HL-60/S4 treated with phorbol 12-myristate 13-acetate at 8.2 ng/mL for 4 days and 3 days (cell line): ENCODE measurements around the gene SH3BGR.

Experiments
- in situ Hi-C: fragments of 300-500 bp; cut with MboI; formaldehyde crosslinking; loops from 2 replicates; pipeline ENCODE4 v1.15.0; 2022; ENCODE audit warnings: low sequenced_read_pairs

Gene SH3BGR

DNA sequence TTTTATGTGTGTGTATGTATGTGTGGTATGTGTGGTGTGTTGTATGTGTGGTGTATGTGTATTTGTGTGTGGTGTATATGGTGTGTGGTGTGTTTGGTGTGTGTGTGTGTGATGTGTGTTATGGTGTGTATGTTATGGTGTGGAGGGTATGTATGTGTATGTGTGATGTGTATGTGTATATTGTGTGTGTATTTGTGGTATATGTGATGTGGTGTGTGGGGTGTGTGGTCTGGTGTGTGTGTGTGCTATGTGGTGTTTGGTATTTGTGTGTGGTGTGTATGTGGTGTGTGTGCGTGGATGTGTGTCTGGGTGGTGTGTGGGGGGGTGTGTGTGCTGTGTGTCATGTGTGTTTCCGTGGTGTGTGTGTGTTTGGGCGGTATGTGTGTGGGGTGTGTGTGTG is 59.3 kb downstream of the SH3BGR start:
- in situ Hi-C loops: loop anchor here (25.0 kb wide), 1 partner anchor 201 kb away; no protein-coding TSS in a partner anchor

DNA sequence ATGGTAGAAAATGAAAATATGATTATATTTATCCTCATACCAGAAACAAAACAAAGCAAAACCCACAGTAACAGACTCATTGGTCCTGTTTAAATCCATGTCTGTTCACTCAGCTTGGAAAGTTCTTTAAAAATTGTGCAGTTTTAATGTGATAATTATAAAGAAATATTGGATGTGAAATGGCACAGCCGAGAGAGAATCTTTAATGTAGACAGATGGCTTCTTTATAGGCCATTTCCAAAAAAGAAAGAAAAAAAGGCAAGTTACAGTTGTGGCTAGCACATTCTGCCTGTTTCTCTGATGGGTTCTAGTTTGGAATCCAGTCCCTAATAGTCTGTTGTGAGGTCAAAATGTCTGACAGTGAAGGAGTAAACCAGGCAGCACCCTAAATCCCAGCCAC is 62.0 kb downstream of the SH3BGR start:
- in situ Hi-C loops: loop anchor here (25.0 kb wide), 1 partner anchor 199 kb away; no protein-coding TSS in a partner anchor

DNA sequence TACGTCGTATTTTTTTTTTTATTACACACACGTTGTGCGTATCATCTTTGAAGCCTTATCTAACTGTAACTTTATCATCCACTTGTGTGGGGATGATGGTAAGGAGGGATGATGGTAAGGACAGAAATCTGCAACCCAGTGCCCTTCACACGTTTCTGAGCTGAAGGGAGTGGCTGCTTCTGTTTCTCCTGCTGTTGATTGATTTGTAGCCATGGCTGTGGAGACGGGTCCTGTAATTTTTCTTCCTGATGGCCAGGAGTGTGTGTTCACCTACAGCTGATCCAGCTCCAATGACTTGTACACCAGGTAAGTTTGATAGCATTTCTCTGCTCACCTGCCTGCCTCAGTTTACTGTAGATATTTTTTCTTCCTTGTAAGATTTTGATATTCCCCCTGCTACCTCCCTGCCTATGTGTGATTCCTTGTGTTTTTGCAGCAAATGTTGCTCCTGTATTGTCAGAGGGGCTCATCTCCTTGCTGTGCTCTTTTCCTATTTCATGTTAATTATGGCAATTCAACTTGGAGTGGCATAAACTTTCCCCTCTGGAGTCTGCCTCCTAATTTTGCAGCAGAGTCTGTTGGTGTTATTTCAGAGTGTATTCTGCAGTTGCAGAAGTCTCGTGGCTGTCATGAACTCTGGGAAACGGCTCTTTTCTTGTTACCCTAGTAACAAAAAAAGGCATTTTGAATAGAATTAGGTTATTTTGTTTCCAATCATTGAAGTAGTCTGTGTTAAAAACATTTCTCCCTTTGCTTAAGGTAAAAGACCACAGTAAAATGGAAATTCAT is 64.1 kb downstream of the SH3BGR start:
- in situ Hi-C loops: loop anchor here (25.0 kb wide), 1 partner anchor 196 kb away; no protein-coding TSS in a partner anchor

DNA sequence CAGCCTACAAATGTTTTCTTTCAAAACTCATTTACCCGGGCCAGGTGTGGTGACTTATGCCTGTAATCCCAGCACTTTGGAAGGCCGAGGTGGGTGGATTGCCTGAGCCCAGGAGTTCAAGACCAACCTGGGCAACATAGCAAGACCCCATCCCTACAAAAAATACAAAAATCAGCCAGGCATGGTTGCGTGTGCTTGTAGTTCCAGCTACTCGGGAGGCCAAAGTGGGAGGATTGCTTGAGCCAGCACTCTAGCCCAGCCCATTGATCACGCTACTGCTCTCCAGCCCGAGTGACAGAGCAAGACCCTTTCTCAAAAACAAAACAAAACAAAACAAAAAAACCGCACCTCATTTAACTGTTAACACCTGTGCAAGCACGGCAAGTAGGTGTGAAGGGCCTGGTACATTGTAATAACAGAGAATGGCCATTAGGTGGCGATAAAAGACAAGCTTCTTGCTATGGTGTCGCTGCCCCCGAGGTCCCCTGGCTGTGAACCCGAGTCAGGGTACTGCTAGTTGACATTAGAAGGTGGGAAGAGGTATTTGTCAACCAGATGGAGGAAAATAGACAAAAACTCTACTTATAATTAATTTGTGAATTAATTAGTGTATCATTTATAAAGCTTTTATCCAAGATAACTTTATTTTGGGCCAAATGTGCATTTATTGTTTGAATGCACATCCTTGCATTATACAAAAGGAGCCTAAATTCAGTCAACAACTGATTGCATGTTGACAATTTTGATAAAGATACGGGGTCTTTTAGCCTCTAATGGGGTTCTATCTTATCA is 66.5 kb downstream of the SH3BGR start:
- in situ Hi-C loops: loop anchor here (25.0 kb wide), 1 partner anchor 194 kb away; no protein-coding TSS in a partner anchor

DNA sequence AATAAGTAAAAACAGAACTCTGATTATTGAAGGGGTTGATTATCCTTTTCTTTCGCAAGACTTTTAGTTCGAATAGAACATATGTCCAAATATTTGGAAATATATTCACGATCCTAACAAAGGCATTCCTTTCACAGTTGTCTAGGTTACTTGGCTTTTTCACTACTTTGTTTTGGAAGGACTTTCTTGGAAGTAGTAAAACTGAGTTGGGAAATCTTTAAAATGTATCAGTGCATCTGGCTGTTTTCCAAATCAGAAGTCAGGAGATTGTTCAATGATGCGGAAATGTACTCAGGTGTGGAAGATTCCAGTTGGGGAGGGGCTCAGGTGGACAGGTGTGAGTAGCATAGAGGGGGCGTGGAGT is 67.1 kb downstream of the SH3BGR start:
- in situ Hi-C loops: loop anchor here (25.0 kb wide), 1 partner anchor 193 kb away; no protein-coding TSS in a partner anchor

DNA sequence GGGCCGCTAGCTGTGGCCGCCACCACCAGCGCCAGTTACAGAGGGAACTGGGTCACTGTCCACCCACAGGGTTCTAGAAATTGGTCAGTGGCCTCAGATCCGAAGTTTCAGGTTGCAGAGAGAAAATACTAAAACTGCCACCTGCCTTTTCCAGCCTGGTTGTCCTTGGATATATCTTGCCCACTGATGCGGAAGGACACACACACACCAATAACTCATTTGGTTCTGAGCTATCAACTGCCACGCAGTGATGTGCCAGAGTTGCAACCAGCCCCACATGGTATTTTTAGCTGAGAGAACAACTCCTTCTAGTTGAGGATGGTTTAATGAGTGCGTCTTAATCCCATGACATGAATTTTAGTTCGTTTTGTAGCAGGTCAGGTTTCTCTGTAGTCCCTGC is 68.1 kb downstream of the SH3BGR start:
- in situ Hi-C loops: loop anchor here (25.0 kb wide), 1 partner anchor 192 kb away; no protein-coding TSS in a partner anchor

DNA sequence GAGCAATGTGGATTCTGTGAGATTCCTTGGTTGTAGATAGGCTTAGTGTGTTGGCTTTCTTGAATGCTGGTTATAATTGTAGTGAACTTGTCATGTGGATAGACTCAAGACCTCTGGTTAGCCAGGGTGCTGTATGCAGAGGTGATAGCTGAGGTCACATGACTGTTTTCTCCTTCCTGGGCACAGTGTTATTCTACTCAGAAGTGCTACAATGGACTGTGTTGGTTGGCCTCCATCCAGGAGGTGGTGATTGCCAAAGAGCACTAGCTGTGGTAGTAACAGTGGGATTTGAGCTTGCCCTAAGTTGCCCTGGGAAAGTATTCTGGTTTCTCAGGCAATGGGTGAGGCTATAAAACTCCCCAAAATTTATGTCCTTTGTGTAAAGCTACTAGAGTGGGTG is 71.6 kb downstream of the SH3BGR start:
- in situ Hi-C loops: loop anchor here (25.0 kb wide), 1 partner anchor 189 kb away; no protein-coding TSS in a partner anchor

DNA sequence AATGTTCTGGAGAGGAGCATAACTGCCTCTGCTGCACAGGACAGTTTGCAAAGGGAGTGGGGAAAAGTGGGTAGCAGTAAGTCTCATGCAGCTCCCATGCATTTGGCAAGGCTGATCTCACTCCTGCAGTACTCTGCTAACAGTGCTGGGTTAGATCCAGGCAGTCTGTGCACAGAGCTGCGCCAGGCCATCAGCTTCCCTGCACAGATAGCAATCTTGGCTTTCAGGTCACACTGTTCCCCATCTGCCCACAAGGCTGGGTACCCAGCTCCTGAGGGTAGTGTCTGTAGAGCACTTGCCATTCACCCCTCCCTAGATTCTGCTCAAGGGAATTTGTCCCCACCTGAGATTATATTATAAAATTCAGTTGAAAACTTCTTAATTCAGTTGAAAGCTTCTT is 72.1 kb downstream of the SH3BGR start:
- in situ Hi-C loops: loop anchor here (25.0 kb wide), 1 partner anchor 188 kb away; no protein-coding TSS in a partner anchor

DNA sequence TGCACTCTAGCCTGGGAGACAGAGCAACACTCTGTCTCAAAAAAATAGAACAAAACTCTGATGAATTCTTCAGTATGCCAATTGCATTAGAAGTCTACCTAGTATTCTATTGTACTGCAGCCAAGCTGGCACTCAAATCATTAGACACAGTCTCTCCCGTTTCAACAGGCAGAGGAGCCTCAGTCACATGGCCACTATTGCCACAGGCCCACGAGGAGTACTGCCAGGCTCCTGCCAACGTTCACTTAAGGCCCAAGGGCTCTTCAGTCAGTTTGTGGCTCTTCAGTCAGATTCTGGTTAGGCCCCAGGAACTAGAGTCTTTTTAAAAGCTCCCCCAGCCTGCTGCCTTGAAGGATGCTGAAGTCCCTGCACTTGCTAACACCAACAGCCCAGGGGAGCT is 73.4 kb downstream of the SH3BGR start:
- in situ Hi-C loops: no loop called here

DNA sequence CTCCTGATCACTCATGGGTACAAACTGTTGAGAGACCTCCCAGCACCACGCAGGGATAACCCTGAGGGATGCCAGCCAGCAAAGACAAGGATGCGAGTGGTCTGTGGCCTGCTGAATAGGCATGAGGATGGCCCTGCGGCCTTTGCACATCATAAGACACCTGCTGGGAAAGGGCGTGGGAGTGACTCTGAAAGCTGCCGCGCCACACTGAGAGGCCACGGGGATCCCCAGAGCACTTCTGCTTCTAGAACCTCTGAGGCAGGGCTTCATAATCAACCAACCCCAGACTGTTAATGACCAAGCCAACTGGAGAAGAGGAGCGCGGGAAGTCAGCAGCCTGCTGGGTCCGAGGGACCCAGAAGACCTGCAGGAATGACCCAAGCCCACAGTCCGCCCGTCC is 73.8 kb downstream of the SH3BGR start:
- in situ Hi-C loops: no loop called here

DNA sequence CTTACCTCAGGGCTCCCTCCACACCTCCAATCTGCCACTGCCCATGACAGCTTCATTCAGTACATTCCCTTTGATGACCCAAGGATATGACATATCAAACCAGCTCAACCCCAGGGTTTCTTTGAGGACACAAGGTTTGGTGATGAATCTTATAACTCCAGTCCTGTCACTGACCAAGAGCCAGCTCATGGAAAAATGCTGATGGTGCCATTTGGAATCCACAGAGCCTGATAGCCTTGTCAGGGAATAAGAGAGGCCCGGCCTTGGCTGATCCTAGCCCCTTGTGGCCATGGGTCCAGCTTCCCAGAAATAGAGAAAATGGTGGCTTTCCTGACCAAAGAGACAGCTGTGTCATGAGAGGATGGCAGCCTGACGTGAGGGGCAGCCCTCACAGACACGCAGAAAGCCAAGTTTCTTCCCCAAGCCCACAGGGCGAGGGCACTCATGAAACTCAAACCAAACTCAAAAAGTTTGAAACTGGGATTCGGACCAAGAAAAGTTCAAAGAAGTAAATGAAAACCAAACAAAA is 75.4 kb downstream of the SH3BGR start:
- in situ Hi-C loops: no loop called here

DNA sequence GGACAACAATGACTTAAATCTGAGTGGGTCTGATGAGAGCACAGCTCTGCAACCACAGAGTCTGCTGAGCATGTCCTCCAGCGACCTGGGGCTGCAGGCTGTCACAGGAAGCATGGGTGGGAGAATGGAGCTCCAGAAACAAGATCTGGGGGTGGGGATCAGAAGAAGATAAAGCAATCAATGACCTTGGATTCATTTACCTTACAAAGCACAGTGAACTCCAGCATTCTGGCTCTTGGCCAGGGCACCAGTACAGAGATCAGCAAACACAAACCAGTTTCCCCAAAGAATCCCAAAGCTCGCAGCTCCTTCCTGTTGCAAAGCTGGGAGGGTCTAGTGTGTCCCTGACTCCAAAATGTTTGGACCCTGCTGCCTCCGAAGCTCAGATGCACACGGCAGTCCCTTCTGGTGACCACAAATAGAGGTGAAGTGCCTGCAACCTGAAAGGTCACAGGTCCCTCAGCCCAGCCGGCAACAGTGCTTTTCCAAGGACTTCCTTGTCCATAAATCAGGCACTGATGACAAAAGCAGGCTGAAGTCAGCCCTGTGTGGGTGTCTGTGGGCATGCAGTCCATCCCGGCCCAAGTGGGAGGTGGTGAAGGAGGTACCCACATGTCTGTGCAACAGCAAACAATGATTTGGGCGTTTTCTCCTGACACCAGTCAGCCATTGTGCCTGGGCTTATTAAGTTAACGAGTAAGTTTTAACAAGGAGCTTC is 76.1 kb downstream of the SH3BGR start:
- in situ Hi-C loops: no loop called here

DNA sequence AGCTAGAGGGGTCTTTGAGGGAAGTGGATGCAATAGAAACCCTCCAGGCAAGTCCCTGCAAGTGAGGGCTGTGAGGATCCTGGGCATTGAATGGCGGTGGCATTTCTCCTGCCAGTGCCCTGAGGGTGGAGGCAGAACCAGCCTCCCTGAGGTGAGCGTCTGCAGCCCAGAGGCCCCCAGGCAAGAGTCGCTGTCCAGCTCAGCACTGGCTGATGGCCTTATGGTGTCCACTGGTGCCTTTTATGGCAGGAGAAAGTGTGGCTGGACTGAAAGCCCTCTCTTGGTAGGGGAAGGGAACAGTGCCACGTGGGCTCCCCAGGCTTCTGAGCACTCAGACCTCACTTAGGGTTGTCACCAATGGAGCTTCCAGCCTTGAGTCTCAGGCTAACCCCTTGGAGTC is 77.3 kb downstream of the SH3BGR start:
- in situ Hi-C loops: no loop called here

DNA sequence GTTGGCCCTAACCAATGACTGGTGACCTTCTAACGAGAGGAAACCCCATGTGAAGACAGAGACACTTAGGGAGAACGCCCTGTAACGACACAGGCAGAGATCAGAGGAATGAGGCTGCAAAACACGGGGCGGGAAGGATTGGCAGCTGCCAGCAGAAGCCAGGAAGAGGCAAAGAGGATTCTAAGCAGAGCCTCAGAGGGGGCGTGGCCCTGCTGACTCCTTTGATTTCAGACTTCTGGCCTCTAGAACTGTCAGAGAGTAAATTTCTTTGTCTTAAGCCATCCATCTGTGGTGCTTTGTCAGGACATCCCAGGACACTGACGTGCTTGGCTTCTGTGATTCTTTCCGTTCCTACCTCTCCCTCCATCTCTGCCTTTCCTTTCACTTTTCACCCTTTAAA is 79.3 kb downstream of the SH3BGR start:
- in situ Hi-C loops: no loop called here

DNA sequence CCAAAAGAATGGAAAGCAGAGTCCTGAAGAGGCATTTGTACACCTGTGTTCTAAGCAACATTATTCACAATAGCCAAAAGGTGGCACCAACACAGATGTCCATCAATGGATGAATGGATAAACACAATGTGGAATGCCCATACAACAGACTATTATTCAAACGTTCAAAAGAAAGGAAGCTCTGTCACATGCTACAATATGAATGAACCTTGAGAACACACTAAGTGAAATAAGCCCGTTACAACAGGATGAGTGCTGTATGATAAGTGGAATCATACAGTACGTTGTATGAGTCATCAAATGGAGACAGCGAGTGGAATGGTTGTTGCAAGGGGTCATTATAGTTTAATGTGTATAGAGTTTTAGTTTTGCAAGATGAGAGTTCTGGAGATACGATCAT is 80.1 kb downstream of the SH3BGR start:
- in situ Hi-C loops: no loop called here

DNA sequence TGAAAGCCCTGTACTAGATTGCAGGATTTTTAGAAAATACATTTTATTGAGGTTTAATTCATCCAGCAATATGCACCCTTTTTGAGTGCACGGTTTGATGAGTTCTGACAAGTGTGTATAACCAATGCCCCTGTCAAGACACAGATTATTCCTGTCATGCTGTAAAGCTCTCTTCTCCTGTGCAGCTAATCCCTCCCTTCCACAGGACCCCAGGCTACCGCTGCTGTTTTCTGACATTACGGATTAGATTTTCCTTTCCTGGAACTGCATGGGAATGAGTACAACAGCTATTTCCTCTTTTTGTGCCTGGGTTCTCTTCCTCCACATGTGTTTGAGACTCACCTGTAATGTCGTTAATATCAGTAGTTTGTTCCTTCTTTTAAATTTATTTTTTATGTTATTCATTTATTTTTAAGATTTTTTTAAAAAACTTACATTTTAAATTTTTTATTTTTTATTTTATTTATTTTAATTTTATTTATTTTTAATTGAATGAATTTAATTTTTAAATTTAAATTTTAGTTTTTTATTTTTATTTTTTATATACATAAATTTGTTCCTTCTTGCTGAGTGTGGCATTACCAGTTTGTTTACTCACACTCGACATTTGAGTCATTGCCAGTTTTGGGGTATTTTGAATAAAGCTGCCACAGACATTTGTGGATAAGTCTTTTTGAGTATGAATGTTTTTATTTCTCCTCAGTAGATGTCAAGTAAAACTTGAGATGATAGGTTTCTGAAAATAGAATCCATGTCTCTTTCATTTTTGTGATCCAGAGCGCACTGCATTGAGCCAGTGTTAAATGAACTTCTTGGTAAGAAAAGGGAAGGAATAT is 82.0 kb downstream of the SH3BGR start:
- in situ Hi-C loops: no loop called here

DNA sequence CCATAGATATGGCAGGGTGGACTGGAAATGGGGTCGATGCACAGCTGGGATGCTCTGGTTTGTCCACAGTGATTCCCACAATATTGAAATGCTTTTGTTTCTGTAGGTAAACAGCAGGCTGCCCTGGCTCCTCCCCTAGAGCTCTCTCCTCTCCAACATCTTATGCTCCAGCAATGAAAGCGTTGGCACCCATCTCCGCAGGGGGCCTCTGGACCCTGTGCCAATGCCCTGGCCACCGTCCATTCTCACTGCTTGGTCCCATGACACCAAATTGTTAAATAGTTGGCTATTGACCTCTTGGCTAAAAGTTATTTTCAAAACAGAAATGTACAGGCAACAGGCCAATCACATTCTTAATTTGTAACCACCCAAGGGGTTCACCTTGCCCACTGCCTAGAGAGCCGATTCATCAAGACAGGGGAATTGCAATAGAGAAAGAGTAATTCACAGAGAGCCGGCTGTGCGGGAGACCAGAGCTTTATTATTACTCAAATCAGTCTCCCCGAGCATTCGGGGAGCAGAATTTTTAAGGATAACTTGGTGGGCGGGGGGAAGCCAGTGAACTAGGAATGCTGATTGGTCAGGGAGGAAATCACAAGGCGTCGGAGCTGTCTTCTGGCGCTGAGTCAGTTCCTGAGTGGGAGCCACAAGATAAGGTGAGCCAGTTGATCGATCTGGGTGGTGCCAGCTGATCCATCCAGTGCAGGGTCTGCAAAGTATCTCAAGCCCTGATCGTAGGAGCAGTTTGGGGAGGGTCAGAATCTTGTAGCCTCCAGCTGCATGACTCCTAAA is 84.1 kb downstream of the SH3BGR start:
- in situ Hi-C loops: no loop called here

DNA sequence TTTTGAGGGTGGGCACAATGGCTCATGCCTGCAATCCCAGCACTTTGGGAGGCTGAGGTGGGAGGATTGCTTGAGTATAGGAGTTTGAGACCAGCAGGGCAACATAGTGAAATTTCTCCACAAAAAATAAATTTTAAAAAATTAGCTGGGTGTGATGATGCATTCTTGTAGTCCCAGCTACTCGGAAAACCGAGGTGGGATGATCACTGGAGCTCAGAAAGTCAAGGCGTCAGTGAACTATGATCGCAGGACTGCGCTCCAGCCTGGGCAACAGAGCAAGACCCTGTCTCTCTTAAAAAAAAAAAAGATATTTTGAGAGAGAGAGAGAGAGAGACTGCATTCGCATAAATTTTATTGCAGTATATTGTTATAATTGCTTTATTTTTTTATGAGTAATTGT is 85.1 kb downstream of the SH3BGR start:
- in situ Hi-C loops: no loop called here

DNA sequence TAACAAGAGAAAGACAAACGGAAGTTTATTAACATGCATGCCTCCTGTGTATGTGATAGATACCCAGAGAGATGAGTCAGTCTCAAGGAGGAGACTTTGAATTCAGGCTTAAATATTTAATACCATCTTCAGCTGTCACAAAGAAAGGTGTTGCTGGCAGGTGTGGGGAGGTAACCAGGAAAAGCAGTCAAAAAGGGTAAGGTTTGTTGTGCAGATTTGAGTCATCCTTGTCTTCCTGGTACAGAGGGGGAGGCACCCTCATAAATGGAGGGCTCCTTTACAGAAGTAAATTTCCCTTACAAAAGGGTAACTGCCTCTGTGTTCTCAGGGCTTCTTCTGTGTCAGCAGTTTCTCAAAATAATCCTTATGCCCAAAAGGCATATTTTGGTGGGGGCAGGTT is 85.8 kb downstream of the SH3BGR start:
- in situ Hi-C loops: no loop called here
